A204.1 (cell line): ENCODE results near the gene FAM120B.
"Not testable (repeated sequence)": the region's sequence is repeated elsewhere in the genome, so short reads cannot be mapped to it uniquely, and the experiment has no call there.

Experiments used
- FAIRE-seq: peaks from 2 replicates; lab custom pipeline; 2012; peaks lifted over from hg19 to GRCh38; lab: Jason Lieb, UNC

Gene FAM120B

GRCh38 chr6:170297576-170298330 is 8.8 kb upstream of the FAM120B start:
- no peak for FAIRE-seq

GRCh38 chr6:170298688-170299087 is 7.9 kb upstream of the FAM120B start:
- no peak for FAIRE-seq

GRCh38 chr6:170301184-170301583 is 5.4 kb upstream of the FAM120B start:
- no peak for FAIRE-seq

GRCh38 chr6:170305805-170306323 is 694 bp upstream of the FAM120B start:
- FAIRE-seq = no peak

GRCh38 chr6:170307080-170307545 is 555 bp downstream of the FAM120B start:
- no peak for FAIRE-seq

GRCh38 chr6:170308761-170309160 is 2.2 kb downstream of the FAM120B start:
- no peak for FAIRE-seq

GRCh38 chr6:170311696-170312095 is 5.1 kb downstream of the FAM120B start:
- no peak for FAIRE-seq

- FAIRE-seq = no peak
Observed at GRCh38 chr6:170312876-170313275, 6.3 kb downstream of the FAM120B start.

- FAIRE-seq = no peak
Observed at GRCh38 chr6:170313716-170314295, 7.2 kb downstream of the FAM120B start.

- no peak for FAIRE-seq
Observed at GRCh38 chr6:170314983-170315382, 8.4 kb downstream of the FAM120B start.

- FAIRE-seq = no peak
Observed at GRCh38 chr6:170316071-170316470, 9.5 kb downstream of the FAM120B start.

- FAIRE-seq = no peak
Observed at GRCh38 chr6:170317076-170317475, 10.5 kb downstream of the FAM120B start.

GRCh38 chr6:170317718-170318117 is 11.2 kb downstream of the FAM120B start:
- no peak for FAIRE-seq

GRCh38 chr6:170329321-170329720 is 22.8 kb downstream of the FAM120B start:
- no peak for FAIRE-seq

GRCh38 chr6:170335199-170335598 is 28.6 kb downstream of the FAM120B start:
- not testable (repeated sequence) for FAIRE-seq

- no peak for FAIRE-seq
Observed at GRCh38 chr6:170344631-170345576, 38.3 kb downstream of the FAM120B start.

GRCh38 chr6:170345662-170346061 is 39.1 kb downstream of the FAM120B start:
- FAIRE-seq = no peak

GRCh38 chr6:170346649-170347048 is 40.1 kb downstream of the FAM120B start:
- FAIRE-seq = no peak

- no peak for FAIRE-seq
Observed at GRCh38 chr6:170347091-170347490, 40.5 kb downstream of the FAM120B start.

GRCh38 chr6:170347975-170348374 is 41.4 kb downstream of the FAM120B start:
- FAIRE-seq = no peak

- not testable (repeated sequence) for FAIRE-seq
Observed at GRCh38 chr6:170351456-170351855, 44.9 kb downstream of the FAM120B start.

- not testable (repeated sequence) for FAIRE-seq
Observed at GRCh38 chr6:170355190-170355589, 48.6 kb downstream of the FAM120B start.
